Measurements from ENCODE around the gene CDH4.

The CDH4 gene

GRCh38 chr20:61733891-61734732 is 482.1 kb downstream of the CDH4 start:
- DNase-seq, result no peak

- no peak for DNase-seq
Observed at GRCh38 chr20:61734733-61735502, 482.9 kb downstream of the CDH4 start.

GRCh38 chr20:61735503-61735785 is 483.4 kb downstream of the CDH4 start:
- DNase-seq, result no peak

- DNase-seq, result no peak
Observed at GRCh38 chr20:61736001-61736635, 484.1 kb downstream of the CDH4 start.

GRCh38 chr20:61736751-61737310 is 484.8 kb downstream of the CDH4 start:
- no peak for DNase-seq

GRCh38 chr20:61737346-61737745 is 485.3 kb downstream of the CDH4 start:
- no peak for DNase-seq

GRCh38 chr20:61737812-61738443 is 485.9 kb downstream of the CDH4 start:
- DNase-seq, result no peak

GRCh38 chr20:61738601-61739069 is 486.6 kb downstream of the CDH4 start:
- DNase-seq, result no peak

- DNase-seq, result no peak
Observed at GRCh38 chr20:61739086-61739831, 487.2 kb downstream of the CDH4 start.

- no peak for DNase-seq
Observed at GRCh38 chr20:61739832-61740118, 487.7 kb downstream of the CDH4 start.

GRCh38 chr20:61742097-61742825 is 490.2 kb downstream of the CDH4 start:
- DNase-seq, result no peak

- DNase-seq, result no peak
Observed at GRCh38 chr20:61743606-61744005, 491.5 kb downstream of the CDH4 start.

GRCh38 chr20:61744691-61745396 is 492.8 kb downstream of the CDH4 start:
- no peak for DNase-seq

- no peak for DNase-seq
Observed at GRCh38 chr20:61745397-61746146, 493.5 kb downstream of the CDH4 start.

GRCh38 chr20:61746147-61746646 is 494.1 kb downstream of the CDH4 start:
- no peak for DNase-seq

GRCh38 chr20:61746781-61747180 is 494.7 kb downstream of the CDH4 start:
- no peak for DNase-seq

- no peak for DNase-seq
Observed at GRCh38 chr20:61748376-61748775, 496.3 kb downstream of the CDH4 start.

GRCh38 chr20:61749406-61750075 is 497.5 kb downstream of the CDH4 start:
- no peak for DNase-seq

GRCh38 chr20:61750093-61750492 is 498.0 kb downstream of the CDH4 start:
- DNase-seq, result no peak
